ENCODE data around the gene BEAN1.
"Not testable (repeated sequence)": the region's sequence is repeated elsewhere in the genome, so short reads cannot be mapped to it uniquely, and the experiment has no call there.

Gene BEAN1

GRCh38 chr16:66507731-66508239, 80.7 kb downstream of the BEAN1 start:
- DNase-seq (no peak), ATAC-seq (no peak)
- Mint-ChIP-seq H3K27ac (no peak overlapping the region), H3K4me3 (no peak overlapping the region), H3K4me1 (peaks cover 15% of the 10 kb centered on the region), H3K9me3 (no peaks in the 10 kb centered on the region), H3K27me3 (no peaks in the 10 kb centered on the region)

GRCh38 chr16:66508248-66508913, 81.3 kb downstream of the BEAN1 start:
- no peak overlapping the region for H3K4me3 Mint-ChIP-seq

GRCh38 chr16:66508914-66509496, 81.9 kb downstream of the BEAN1 start:
- H3K27ac Mint-ChIP-seq, result no peak overlapping the region
- H3K9me3 Mint-ChIP-seq, result no peaks in the 10 kb centered on the region

More at GRCh38 chr16:66508248-66508913, 81.3 kb downstream of the BEAN1 start:
- H3K27ac Mint-ChIP-seq, result peak overlapping the region in 1 of 2 donors; percentile 27
- H3K27me3 Mint-ChIP-seq, result no peaks in the 10 kb centered on the region
- DNase-seq, result no peak
- no peak for ATAC-seq
- peaks cover 11% of the 10 kb centered on the region for H3K4me1 Mint-ChIP-seq
- H3K9me3 Mint-ChIP-seq, result no peaks in the 10 kb centered on the region

GRCh38 chr16:66509576-66509975, 82.5 kb downstream of the BEAN1 start:
- H3K27ac Mint-ChIP-seq, result no peak overlapping the region
- DNase-seq (no peak), ATAC-seq (no peak)
- H3K27me3 Mint-ChIP-seq, result no peaks in the 10 kb centered on the region
- no peaks in the 10 kb centered on the region for H3K9me3 Mint-ChIP-seq
- H3K4me3 Mint-ChIP-seq, result no peak overlapping the region
- peaks cover 10% of the 10 kb centered on the region for H3K4me1 Mint-ChIP-seq

More at GRCh38 chr16:66508914-66509496, 81.9 kb downstream of the BEAN1 start:
- ATAC-seq (no peak), DNase-seq (no peak)
- Mint-ChIP-seq H3K27me3 (no peaks in the 10 kb centered on the region), H3K4me1 (peaks cover 10% of the 10 kb centered on the region), H3K4me3 (no peak overlapping the region)

- DNase-seq (no peak), ATAC-seq (no peak)
- H3K27ac Mint-ChIP-seq, result no peak overlapping the region
- H3K4me1 Mint-ChIP-seq, result peaks cover 15% of the 10 kb centered on the region
- no peaks in the 10 kb centered on the region for H3K9me3 Mint-ChIP-seq
- H3K4me3 Mint-ChIP-seq, result no peak overlapping the region
- no peaks in the 10 kb centered on the region for H3K27me3 Mint-ChIP-seq
These were observed 83.2 kb downstream of the BEAN1 start for GRCh38 chr16:66510298-66510697.

DNA sequence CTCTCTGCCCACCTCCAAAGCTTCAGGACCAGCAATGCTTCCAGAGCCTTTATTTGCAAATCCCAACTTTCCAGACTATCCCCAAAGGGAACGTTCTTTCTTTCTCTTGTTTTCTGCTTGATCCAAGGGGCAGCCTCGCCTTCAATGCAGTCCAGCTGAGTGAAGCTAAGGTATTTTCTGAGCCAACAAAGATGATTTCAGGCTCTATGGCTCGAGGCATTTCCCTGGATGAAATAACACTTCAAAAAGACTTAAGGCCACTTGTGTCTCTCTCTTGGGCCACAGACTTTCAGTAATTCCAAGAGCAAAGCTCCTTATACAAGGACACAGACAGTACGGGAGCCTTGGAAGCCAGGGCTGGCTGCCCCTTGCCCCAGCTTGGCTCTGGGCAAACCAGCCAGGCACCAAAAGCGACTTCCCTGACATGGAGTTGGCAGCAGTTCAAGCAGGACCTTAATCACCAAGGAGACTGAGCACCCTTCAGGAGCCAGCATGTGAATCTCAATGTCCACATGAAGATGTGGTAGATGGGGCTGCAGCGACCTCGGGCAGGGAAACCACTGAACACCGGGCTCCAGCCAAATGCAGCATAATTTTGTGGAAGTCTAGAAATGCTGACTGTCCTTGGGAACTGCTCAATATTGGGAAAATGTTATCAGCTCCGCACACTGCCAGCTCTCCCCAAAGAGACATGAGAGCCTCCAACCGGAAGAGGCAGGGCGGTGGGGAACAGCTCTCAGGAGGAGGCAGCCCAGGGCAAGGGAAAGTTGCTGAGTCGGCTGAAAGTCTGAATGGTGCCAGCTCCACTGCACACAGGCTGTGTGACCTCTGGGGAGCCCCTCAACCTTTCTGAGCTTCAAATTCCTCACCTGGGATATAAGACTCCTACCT, 83.9 kb downstream of the BEAN1 start:
- no peak overlapping the region for H3K4me3 Mint-ChIP-seq
- peaks cover 21% of the 10 kb centered on the region for H3K4me1 Mint-ChIP-seq
- ATAC-seq (no peak), DNase-seq (no peak)
- peak overlapping the region in 1 of 2 donors; percentile 32 for H3K27ac Mint-ChIP-seq
- no peaks in the 10 kb centered on the region for H3K27me3 Mint-ChIP-seq
- H3K9me3 Mint-ChIP-seq, result no peaks in the 10 kb centered on the region

- DNase-seq (no peak), ATAC-seq (no peak)
- Mint-ChIP-seq H3K4me3 (no peak overlapping the region), H3K27me3 (no peaks in the 10 kb centered on the region), H3K4me1 (peaks cover 29% of the 10 kb centered on the region), H3K9me3 (no peaks in the 10 kb centered on the region), H3K27ac (no peak overlapping the region)
These were observed 84.6 kb downstream of the BEAN1 start for GRCh38 chr16:66511602-66512271.

GRCh38 chr16:66512272-66513110, 85.4 kb downstream of the BEAN1 start:
- H3K27me3 Mint-ChIP-seq, result no peaks in the 10 kb centered on the region
- H3K27ac Mint-ChIP-seq, result peak overlapping the region in 1 of 2 donors; percentile 1
- peaks cover 37% of the 10 kb centered on the region for H3K4me1 Mint-ChIP-seq
- no peak for ATAC-seq
- H3K9me3 Mint-ChIP-seq, result no peaks in the 10 kb centered on the region
- DNase-seq, result no peak
- no peak overlapping the region for H3K4me3 Mint-ChIP-seq

DNA sequence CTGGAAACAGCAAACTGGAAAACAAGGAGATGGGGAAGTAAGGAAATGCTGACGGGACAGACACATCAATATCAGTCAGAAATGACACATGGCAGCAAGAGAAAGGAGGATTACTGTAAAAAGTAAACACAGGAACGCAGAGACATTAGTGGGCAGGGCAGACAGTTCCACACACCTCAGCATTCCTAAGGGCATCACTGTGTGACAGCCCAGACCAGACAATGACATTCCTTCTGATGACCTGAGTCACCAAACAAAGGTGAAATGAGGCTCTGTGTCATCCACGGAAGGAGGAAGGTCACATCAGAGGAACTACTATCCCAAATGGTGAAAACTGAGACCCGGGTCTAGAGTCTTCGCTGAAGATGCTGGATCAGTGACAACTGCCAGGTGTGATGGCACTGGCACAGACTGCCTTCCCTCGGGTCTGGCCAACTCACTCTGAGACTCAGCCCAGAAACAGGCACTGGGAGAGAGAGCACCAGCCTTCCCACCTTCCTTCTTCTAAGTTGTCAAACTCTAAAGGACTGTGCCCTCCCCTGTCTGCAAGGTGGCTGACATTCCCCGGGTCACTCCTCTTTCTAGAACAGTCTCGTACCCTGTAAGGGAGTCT, 86.1 kb downstream of the BEAN1 start:
- ATAC-seq, result no peak
- H3K9me3 Mint-ChIP-seq, result no peaks in the 10 kb centered on the region
- H3K27ac Mint-ChIP-seq, result peak overlapping the region in 1 of 2 donors; percentile 1

DNA sequence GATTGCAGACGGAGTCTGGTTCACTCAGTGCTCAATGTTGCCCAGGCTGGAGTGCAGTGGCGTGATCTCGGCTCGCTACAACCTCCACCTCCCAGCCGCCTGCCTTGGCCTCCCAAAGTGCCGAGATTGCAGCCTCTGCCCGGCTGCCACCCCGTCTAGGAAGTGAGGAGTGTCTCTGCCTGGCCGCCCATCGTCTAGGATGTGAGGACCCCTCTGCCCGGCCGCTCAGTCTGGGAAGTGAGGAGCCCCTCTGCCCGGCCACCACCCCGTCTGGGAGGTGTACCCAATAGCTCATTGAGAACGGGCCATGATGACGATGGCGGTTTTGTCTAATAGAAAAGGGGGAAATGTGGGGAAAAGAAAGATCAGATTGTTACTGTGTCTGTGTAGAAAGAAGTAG, 87.3 kb downstream of the BEAN1 start:
- not testable (repeated sequence) for H3K9me3 Mint-ChIP-seq, H3K27ac Mint-ChIP-seq, H3K4me3 Mint-ChIP-seq, H3K27me3 Mint-ChIP-seq, ATAC-seq, DNase-seq
- peaks cover 43% of the 10 kb centered on the region for H3K4me1 Mint-ChIP-seq

More for the DNA sequence above, 86.1 kb downstream of the BEAN1 start:
- Mint-ChIP-seq H3K27me3 (no peaks in the 10 kb centered on the region), H3K4me1 (peaks cover 41% of the 10 kb centered on the region), H3K4me3 (no peak overlapping the region)
- DNase-seq, result no peak

GRCh38 chr16:66514980-66515595, 88.0 kb downstream of the BEAN1 start:
- not testable (repeated sequence) for H3K9me3 Mint-ChIP-seq, H3K27me3 Mint-ChIP-seq, ATAC-seq, H3K4me3 Mint-ChIP-seq, DNase-seq
- Mint-ChIP-seq H3K4me1 (peaks cover 50% of the 10 kb centered on the region), H3K27ac (peak overlapping the region in 1 of 2 donors; percentile 8)

GRCh38 chr16:66515596-66516508, 88.8 kb downstream of the BEAN1 start:
- peaks cover 58% of the 10 kb centered on the region for H3K4me1 Mint-ChIP-seq
- DNase-seq (peak; percentile 30 to 60), ATAC-seq (peak; percentile 30)
- H3K27me3 Mint-ChIP-seq, result no peaks in the 10 kb centered on the region
- H3K27ac Mint-ChIP-seq, result peak overlapping the region in 1 of 2 donors; percentile 85
- peak overlapping the region; percentile 31 to 88 for H3K4me3 Mint-ChIP-seq
- H3K9me3 Mint-ChIP-seq, result no peaks in the 10 kb centered on the region

- Mint-ChIP-seq H3K9me3 (no peaks in the 10 kb centered on the region), H3K4me3 (peak overlapping the region; percentile 31 to 88), H3K27ac (peak overlapping the region; percentile 66 to 98), H3K27me3 (no peaks in the 10 kb centered on the region), H3K4me1 (peaks cover 64% of the 10 kb centered on the region)
- DNase-seq (no peak), ATAC-seq (peak; percentile 40)
These were observed 89.4 kb downstream of the BEAN1 start for GRCh38 chr16:66516509-66516807.

Data from stimulated activated naive CD8-positive, alpha-beta T cell treated with anti-CD3 and anti-CD28 coated beads, Interleukin-15, amount 100 ng/mL, for 72 hours (primary cell).